ENCODE data around the gene CUL3. TPM values are rescaled to one million over a fixed set of nuclear protein-coding genes. Genes with fewer than 3 reads are reported as not detected.

Gene CUL3
- total RNA-seq, 1 donor from 2014 or later = 89.8 TPM

Other genes with a start within 250 kb of the CUL3 start
- gene FAM124B, start 183.3 kb downstream of the CUL3 start, total RNA-seq = 2.0 and 2.1 TPM in 2 replicates
- gene CCDC195, start 131.0 kb upstream of the CUL3 start, total RNA-seq = not detected in 2 replicates